ENCODE data around the gene DLGAP1.
"Not testable (repeated sequence)": the region's sequence is repeated elsewhere in the genome, so short reads cannot be mapped to it uniquely, and the experiment has no call there.

The DLGAP1 gene

DNA sequence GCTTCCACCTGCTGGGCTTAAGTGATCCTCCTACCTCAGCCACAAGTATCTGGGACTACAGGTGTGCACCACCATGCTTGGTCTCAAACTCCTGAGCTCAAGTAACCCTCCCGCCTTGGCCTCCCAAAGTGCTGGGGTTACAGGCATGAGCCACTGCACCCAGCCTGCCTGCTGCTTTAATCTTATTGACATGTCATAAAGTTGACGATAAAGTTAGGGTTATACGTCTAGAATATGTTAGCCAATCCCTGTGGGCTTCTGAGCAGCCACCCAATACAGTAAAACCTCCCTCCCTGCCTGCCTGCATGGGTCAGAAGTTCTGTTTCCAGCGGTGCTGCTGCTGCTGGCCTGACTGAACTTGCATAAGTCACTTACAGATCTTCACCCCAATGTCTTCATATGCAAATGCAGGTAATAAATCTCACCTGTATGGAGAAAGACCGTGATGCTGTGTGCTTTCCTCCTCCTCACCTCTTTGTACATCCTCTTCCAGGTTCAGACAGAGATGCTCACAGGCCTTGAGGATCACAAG is 975.1 kb downstream of the DLGAP1 start:
- DNase-seq = no peak

DNA sequence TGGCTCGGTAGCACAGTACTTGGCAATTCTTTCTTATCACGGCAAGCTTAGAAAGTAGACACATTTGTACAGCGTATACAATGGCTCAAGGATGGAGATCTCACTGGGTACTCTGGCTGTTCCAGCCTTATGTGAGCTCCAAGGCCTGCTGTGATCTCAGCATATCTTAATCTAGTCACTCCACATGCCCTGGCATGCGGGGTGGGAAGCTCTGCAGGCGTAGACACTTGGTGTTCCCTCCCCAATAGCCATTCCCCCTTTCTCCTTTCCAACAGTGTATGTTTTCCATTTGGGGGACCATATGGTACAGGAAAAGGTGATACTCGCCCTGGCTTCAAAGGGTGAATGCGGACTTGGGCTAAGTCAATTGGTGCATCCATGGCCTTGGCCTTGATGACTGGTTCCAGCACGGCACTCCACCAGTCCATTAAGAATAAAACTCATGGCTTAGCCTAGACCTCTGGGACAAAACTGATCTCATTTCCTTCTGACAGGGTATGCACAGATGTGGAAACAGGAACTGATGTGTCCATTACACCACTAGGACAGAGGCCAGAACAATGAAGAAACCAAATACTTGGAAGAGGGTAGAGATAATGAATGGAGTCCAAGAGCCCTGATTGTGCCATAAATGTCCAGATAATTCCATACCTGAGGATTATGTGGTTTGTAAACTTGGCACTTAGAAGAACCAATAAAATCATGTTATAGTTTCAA is 976.7 kb downstream of the DLGAP1 start:
- peak; percentile 52 for DNase-seq

DNA sequence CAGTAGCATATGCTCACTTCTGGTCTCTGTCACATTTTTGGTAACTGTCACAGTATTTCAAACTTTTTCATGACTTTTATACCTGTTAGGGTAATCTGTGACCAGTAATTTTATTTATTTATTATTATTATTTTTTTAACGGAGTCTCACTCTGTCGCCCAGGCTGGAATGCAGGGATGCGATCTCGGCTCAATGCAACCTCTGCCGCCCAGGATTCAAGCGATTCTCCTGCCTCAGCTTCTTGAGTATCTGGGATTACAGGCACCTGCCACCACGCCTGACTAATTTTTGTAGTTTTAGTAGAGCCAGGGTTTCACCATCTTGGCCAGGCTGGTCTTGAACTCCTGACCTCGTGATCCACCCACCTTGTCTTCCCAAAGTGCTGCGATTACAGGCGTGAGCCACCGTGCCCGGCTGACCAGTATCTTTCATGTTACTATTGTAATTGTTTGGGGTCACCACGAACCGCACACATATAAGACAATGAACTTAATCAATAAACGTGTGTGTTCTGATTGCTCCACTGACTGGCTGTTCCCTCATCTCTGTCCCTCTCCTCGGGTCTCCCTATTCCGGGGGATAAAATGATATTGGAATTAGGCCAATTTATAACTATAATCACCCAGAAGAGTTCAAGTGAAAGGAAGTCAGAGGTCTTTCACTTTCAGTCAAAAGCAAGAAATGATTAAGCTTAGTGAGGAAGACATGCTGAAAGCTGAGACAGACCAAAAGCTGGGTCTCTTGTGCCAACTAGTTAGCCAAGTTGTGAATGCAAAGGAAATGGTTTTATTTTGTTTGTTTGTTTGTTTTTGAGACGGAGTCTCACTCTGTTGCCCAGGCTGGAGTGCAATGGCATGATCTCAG is 982.2 kb downstream of the DLGAP1 start:
- no peak for DNase-seq

DNA sequence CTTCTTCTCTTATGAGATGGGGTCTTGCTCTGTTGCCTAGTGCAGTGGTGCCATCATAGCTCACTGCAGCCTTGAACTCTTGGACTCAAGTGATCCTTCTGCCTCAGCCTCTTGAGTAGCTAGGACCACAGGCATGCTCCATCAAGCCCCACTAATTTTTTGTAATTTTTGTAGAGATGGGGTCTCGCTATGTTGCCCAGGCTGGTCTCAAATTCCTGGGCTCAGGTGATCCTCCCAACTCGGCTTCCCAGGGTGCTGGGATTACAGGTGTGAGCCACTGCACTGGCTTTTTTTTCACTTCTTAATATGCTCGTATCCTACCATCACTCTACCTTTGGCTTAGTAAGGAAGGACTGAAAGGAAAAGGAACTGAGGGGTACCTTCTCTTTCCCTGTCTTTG is 983.0 kb downstream of the DLGAP1 start:
- DNase-seq = not testable (repeated sequence)

DNA sequence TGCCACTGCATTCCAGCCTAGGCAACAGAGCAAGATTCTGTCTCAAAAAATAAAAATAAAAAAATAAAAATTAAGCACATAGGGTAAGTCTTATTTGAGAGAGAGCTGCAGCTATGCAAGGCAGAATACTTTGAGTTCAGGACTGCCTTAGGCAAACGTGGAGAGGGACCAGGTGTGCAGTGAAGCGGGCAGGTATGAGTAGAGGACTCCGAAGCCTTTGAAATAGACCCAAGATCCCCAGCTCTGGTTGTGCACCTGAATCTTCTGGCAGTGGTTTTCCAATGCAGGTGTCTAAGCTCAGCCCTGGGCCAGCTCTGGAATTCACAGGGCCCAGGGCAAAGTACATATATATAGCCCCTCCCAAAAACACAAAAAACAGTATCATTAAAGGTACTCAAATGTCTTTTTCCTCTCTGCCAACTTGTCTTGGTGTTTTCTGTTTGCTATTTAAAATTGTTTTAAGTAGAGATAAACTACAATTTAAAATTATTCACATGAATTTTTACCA is 983.9 kb downstream of the DLGAP1 start:
- DNase-seq = no peak

DNA sequence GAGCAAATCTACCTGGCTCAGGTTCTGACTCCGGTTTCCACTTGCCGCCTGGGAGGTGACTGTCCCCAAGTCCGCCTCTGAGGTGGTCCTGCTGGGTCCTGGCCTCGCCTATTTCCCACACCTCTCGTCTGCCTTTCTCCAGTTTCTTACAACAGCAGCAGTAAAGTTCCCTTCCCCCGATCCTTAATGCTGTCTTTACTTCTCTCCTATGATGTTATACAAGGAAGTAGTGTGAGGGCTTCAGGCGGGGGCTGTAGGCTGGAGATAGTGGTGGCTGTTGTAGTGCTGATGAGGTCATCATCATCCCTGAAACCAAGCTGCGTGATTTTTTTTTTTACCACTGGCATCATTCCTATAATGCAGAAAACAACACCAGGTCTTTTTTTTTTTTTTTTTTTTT is 986.3 kb downstream of the DLGAP1 start:
- no peak for DNase-seq

DNA sequence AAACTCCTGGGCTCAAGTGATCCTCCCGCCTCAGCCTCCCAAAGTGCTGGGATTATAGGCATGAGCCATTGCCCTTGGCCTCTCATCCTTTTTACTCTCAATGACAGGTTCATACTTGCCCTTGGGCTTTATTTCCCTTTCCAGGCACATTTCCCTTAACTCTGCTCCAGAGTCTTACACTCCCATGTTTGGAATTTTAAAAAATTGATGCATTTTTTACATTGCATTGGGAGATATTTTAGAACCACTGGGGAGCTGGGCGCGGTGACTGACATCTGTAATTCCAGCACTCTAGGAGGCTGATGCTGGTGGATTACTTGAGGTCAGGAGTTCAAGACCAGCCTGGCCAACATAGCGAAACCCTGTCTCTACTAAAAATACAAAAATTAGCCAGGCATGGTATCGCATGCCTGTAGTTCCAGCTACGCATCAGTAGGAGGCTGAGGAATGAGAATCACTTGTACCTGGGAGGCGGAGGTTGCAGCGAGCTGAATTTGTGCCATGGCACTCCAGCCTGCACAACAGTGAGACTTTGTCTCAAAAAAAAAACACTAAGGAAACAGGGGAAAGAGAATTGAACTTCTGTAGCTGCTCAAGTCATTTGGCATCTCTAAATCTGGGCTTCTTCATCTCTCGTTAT is 986.9 kb downstream of the DLGAP1 start:
- DNase-seq = no peak

DNA sequence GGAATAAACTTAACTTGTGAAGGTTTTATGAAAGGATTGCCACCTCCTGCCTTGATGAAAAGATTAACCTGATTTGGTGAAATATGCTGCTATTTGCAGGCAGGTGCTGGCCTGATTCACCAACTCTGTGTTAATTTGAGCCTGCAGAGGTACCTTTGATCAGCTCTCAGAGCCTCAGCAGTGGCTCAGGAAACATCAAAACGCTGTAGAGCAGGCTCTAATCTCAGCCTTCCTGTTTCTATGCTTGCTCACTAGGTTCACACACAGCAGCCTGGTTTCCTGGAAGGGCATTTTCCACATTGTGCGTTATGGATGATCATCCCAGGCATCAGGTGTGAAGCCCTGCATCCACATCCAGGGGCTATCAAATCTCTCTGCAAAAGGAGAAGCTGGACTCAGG is 988.2 kb downstream of the DLGAP1 start:
- no peak for DNase-seq

DNA sequence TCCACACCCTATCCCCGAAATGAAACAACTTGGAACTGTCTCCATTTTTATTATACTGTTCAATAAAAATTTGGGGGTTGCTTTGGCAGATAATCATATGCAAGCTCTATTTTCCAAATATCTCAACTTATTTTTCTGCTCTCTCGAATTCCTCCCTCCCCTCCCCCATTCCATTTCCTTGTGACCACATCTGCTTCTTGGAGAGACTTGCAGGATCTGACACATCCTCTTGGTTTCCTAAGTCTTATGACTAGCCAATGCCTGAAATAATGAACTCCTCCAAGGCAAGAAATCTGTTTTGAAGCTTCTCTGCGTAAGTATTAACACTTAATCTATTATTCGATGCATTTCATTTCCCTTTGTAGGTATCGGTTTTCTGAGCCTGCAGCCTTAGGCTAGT is 989.1 kb downstream of the DLGAP1 start:
- peak; percentile 57 for DNase-seq

DNA sequence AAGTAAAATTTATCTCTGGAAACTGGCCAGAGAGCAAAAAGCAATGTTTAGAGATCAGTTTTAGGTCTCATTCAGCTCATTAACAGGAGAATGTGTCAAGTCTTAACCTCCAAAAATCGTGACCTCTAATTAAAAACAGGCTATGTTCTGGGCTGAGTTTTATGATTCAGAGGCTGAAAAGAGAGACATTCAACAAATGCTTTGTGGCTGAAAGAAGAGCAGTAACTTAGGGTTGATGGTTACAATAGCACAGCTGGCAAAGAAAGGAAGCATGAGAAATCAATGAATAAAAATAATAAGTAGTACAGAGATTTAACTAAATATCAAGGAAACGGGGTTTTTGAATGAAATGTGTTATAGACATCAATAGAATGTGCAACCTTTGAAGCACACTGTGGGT is 992.1 kb downstream of the DLGAP1 start:
- no peak for DNase-seq

DNA sequence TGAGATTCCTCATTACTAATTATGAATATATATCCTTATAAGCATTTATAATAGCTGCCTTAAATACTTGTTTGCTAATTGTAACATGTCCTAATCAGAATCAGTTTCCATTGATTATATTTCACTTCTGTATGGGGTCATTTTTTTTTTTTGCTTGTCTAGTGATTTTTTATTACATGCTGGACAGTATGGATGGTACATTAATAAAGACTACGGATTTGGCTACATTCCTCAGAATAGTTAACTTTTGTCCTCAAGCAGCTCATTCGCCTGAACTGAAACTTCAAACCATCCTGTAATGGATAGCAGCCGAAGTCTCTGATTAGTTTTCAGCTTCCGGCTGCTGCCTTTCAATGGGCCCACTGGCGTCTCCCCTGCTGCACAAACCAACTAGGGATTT is 993.4 kb downstream of the DLGAP1 start:
- no peak for DNase-seq

DNA sequence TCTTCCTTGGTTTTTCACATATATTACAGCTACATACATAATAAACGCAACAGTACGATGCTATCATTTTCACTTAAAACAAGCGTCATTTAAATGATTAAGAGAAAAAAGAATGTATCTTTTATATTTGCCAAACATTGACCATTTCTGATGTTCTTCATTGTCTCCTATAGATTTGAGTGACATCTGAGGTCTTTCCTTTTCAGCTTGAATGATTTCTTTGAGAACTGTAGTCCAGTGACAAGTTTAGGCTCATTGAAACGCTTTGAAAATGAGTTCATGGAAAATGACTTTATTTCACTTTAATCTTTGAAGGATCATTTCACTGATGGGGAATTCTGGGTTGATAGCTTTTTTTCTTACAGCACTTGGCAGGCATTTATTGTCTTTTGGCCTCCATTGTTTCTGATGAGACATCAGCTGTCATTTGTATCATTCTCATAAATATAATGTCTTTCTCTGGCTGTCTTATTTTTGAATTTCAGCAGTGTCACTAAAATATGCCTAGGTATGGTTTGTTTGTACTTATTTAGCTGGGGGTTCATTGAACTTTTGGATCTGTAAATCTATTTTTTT is 994.2 kb downstream of the DLGAP1 start:
- no peak for DNase-seq

DNA sequence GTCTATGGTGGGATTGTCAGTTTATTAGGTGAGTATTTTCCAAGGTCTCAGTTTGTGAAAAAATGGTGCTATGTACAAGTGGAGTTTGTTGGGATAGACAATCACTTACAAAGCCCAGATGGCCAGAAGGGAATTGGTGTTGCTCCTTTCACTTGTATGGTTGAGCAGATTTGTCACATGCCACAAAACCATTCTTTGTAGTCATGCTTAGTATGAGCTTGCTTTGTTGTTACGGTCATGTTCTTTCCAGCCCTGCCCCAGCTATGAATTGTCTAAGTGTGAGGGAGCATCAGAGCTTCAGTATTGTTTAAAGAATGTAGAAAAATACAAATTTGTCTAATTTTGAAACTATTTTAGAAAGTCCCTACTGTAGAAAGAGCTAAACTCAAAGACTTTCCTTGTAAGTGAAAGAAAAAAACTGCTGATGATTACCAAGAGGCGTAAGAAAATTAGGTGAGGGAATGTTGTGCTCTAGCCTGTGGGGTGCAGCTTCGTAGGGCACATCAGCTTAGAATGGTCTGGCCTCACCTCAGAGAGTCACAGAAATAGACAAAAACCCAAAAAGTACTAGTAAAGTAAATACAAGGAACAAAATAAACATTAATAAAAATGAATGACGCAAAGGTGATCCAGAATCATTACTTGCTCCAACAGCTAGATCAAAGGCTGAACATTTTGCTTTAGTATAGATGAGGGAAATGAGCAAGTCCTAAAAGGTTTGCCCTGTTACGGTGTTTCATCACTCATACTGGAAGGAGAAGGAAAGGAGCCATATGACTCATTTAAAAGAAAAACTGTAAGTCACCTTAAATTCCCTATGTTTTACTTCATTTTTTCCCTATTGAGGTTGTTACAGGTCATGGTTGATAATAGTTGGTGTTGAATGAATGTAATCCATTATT is 995.9 kb downstream of the DLGAP1 start:
- peak; percentile 57 for DNase-seq

DNA sequence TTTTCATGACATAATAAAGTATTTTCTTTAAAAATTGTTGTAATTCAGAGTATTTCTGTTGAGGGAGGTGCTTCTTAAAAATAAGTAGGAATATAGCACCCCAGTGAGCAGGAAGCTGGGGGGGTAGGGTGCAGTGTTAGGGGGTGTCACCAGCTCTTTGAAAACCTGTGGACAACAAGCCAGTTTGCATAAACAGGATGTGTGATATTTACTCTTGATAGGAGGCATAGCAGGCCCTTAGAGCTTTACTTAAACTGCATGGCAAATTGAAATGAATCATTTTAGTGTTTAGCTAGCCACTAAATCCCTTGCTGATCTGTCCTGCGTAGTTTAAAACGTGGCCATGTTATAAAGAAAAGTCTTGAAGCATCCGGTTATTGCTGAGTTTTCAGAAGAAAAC is 996.7 kb downstream of the DLGAP1 start:
- DNase-seq = no peak

DNA sequence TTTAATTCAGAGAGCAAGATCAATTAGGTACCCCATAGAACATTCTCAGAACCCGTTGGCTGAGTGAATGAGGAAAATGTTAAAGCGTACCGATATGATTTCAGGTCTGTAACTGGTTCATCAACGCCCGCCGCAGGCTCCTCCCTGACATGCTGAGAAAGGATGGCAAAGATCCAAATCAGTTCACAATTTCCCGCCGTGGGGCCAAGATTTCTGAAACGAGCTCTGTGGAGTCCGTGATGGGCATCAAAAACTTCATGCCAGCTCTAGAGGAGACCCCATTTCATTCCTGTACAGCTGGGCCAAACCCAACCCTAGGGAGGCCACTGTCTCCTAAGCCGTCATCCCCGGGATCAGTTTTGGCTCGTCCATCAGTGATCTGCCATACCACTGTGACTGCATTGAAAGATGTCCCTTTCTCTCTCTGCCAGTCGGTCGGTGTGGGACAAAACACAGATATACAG is 997.8 kb downstream of the DLGAP1 start:
- no peak for DNase-seq

DNA sequence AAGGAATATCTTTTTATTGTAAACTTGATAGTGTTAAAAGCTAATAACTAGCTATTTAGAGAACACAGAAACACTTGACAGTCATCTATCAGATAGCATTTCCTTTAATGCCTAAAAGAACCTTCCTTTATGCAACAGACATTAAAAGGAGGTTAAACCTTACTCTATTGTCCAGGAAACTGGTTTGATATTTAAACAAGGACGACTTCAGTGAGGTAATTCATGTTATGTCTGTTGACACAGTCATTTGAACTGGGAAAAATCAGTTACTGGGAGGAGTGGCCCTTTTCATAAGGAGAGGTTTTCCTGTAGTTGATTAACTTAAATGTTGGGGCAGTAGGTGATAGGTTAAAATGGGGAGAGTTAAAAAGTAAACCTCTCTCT is 998.4 kb downstream of the DLGAP1 start:
- DNase-seq = no peak

DNA sequence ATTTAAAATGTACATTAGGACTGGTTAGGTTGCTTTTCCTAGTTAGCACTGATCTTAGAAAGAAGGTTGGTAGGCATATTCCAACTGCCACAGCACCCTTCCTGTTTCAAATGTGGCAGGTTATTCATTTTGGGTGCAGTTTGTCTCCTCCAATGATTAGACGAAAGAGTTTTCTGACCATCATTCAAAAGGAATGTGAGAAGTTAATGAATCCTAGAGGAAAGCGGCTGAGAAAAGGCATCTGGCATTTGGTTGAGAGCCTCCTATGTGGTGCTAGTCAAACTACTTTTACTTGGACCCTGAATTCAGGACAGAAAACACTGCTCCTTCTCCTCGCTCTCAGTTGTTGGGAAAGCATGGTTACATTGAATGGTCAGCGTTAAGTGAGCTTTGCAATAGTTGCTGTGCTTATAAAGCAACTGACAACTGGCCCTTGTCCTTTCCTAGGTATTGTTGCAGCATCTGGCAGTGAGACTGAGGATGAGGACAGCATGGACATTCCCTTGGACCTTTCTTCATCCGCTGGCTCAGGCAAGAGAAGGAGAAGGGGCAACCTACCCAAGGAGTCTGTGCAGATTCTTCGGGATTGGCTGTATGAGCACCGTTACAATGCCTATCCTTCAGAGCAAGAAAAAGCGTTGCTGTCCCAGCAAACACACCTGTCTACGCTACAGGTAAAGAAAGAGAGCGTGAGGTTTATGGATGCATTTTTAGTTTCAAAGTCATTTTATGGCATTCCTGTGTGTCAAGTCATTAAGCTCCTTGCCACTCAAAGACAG is 999.0 kb downstream of the DLGAP1 start:
- DNase-seq = peak; percentile 65

DNA sequence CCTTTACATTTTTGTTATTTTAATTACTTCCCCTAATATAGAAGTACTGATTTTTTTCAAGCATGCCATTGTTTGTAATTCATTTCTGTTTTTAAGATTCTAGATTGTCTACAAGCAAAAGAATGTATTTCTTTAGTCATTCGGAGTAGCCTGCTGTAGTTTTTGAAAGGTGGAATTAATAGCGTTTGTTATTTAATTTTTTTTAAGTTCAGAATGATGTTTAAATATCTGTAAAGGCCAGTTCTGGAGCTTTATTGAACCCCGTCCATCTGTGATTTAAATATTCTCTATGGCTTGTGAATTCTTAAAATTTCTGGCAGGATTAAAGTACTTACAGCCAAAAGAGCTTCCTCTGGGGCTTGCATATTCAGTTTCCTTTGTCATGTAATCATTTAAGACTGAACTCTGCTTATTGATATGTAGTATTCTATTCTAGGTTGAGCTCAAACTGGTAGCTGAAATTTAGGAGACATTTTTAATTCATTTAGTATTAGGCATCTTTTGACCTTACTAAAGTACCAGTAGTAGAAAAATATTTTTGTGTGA is 999.9 kb downstream of the DLGAP1 start:
- no peak for DNase-seq

DNA sequence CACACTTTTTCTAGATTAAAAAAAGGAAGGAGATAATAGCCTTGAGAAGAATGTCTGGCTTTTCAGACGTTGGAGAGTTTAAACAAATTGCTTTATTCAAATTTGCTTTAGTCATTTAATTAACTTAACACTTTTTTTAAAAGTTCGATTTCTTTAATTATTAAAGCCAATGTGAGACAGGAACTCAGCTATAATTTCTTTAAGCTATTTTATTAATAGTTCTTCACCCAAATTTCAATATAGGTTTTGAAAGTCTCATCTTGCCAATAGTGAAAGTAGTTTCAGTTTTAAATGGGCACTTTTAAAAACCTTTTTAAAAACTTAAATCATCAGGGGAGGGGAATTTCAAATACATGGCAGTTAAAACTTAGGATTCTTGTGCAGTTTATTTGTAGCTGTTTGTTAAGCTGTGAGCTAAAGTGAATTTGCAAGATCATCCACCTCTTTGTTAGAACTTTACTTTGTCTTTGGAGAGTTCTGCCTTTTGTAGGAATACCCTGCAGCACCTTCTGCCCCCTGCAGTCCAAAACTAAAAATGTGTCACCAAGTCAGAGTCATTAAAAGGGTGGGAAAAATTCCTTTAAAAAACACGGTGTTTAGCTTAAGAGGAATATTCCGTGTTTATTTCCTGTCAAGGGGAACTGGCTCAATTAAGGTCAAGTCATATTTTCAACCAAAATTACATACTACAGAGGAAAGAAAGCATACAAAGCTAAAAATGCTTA is 1000.6 kb downstream of the DLGAP1 start:
- peak; percentile 45 for DNase-seq

Data from NCI-H226 (cell line).